ENCODE data around the gene PXDN. TPM values are rescaled to one million over a fixed set of nuclear protein-coding genes. Genes with fewer than 3 reads are reported as not detected.

The PXDN gene
- total and polyA plus RNA-seq, 7 donors = 4.1 to 15.4 (median 9.4) TPM

GRCh38 chr2:1676913-1677820, 67.1 kb downstream of the PXDN start:
- H3K27me3 ChIP-seq (ENCODE audit: insufficient read depth in 3 of 3, low read length in 2 of 3) = peaks cover 0 to 16% (median 2%) of the 10 kb centered on the region in 3 donors
- DNase-seq (peak in 1 of 2 donors; percentile 39), ATAC-seq (no peak)
- no peaks in the 10 kb centered on the region for H3K9me3 ChIP-seq
- TF ChIP-seq, protein P1, sequence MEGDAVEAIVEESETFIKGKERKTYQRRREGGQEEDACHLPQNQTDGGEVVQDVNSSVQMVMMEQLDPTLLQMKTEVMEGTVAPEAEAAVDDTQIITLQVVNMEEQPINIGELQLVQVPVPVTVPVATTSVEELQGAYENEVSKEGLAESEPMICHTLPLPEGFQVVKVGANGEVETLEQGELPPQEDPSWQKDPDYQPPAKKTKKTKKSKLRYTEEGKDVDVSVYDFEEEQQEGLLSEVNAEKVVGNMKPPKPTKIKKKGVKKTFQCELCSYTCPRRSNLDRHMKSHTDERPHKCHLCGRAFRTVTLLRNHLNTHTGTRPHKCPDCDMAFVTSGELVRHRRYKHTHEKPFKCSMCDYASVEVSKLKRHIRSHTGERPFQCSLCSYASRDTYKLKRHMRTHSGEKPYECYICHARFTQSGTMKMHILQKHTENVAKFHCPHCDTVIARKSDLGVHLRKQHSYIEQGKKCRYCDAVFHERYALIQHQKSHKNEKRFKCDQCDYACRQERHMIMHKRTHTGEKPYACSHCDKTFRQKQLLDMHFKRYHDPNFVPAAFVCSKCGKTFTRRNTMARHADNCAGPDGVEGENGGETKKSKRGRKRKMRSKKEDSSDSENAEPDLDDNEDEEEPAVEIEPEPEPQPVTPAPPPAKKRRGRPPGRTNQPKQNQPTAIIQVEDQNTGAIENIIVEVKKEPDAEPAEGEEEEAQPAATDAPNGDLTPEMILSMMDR (IDR thresholded peaks at IDR 0.05) = no peak
- H3K36me3 ChIP-seq (ENCODE audit: insufficient read depth in 1 of 2, low read depth in 1 of 2) = peaks cover 0 to 25% of the 10 kb centered on the region in 2 donors
- H3K4me3 ChIP-seq = no peak overlapping the region
- WGBS, 3 donors = 46 to 76% (median 57%) methylated on average over 33 of the region's 33 CpGs
- H3K4me1 ChIP-seq = no peaks in the 10 kb centered on the region
- H3K27ac ChIP-seq = no peak overlapping the region
- intact Hi-C loops (cut with DNase I) = no loop called here

- Histone ChIP-seq H3K9me3 (no peaks in the 10 kb centered on the region), H3K4me1 (no peaks in the 10 kb centered on the region), H3K36me3 (ENCODE audit: insufficient read depth in 1 of 2, low read depth in 1 of 2) (peaks cover 0 to 25% of the 10 kb centered on the region in 2 donors), H3K4me3 (no peak overlapping the region), H3K27ac (no peak overlapping the region), H3K27me3 (ENCODE audit: insufficient read depth in 3 of 3, low read length in 2 of 3) (peaks cover 0 to 16% (median 2%) of the 10 kb centered on the region in 3 donors)
- ATAC-seq (no peak), DNase-seq (no peak)
- intact Hi-C loops (cut with DNase I) = no loop called here
- 73 to 89% (median 76%) methylated on average over 25 to 26 of the region's 26 CpGs for WGBS, 3 donors
- TF ChIP-seq, protein P1 (IDR thresholded peaks at IDR 0.05) = no peak
These were observed 68.0 kb downstream of the PXDN start for GRCh38 chr2:1676091-1676912.

DNA sequence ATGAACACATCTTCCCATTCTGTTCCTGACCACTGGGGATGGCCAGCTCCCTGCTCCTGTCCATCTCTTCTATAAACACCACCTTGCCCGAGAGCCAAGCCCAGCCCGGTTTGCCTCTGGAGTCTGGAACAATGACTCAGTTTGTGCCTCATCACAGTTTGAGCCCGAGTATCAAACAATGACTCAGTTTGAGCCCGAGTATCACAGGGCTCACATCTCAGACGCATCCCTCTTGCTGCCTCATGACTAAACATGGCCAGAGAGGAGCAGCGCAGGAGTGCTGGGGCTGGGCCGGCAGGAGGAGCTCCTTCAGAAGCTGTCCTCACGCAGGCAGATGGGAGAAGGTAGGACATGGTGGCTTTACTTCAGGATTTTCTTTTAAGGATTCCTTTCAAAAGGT, 68.7 kb downstream of the PXDN start:
- intact Hi-C loops (cut with DNase I) = no loop called here
- Histone ChIP-seq H3K4me3 (no peak overlapping the region), H3K27ac (no peak overlapping the region), H3K9me3 (no peaks in the 10 kb centered on the region), H3K4me1 (no peaks in the 10 kb centered on the region), H3K27me3 (ENCODE audit: insufficient read depth in 3 of 3, low read length in 2 of 3) (peaks cover 0 to 16% (median 2%) of the 10 kb centered on the region in 3 donors), H3K36me3 (ENCODE audit: insufficient read depth in 1 of 2, low read depth in 1 of 2) (peaks cover 0 to 25% of the 10 kb centered on the region in 2 donors)
- ATAC-seq = peak; percentile 42 to 75 (median 55)
- DNase-seq = peak; percentile 63 to 65
- WGBS, 3 donors = 35 to 53% (median 37%) methylated on average over 8 of the region's 8 CpGs
- TF ChIP-seq, protein P1 (IDR thresholded peaks at IDR 0.05) = no peak

GRCh38 chr2:1674766-1675397, 69.4 kb downstream of the PXDN start:
- H3K4me1 ChIP-seq = no peaks in the 10 kb centered on the region
- no peak for ATAC-seq
- DNase-seq = no peak
- H3K27ac ChIP-seq = no peak overlapping the region
- peaks cover 0 to 16% (median 2%) of the 10 kb centered on the region in 3 donors for H3K27me3 ChIP-seq (ENCODE audit: insufficient read depth in 3 of 3, low read length in 2 of 3)
- no peaks in the 10 kb centered on the region for H3K9me3 ChIP-seq
- H3K4me3 ChIP-seq = no peak overlapping the region
- peaks cover 0 to 25% of the 10 kb centered on the region in 2 donors for H3K36me3 ChIP-seq (ENCODE audit: insufficient read depth in 1 of 2, low read depth in 1 of 2)
- intact Hi-C loops (cut with DNase I) = no loop called here
- 86 to 92% (median 88%) methylated on average over 18 of the region's 18 CpGs for WGBS, 3 donors
- TF ChIP-seq, protein P1 (IDR thresholded peaks at IDR 0.05) = no peak
